Fibroblast of lung (primary cell): ENCODE results near the gene TLN1. TPM values are rescaled to one million over a fixed set of nuclear protein-coding genes. Genes with fewer than 3 reads are reported as not detected.

ENCODE experiments used
- DNase-seq, 2 donors: peaks; one replicate each; pipeline versions ENCODE4 v3.0.0 to v3.0.0-alpha.2; 2010; ENCODE audit warnings: low read depth in 2 of 2
- H2AFZ ChIP-seq: 2 replicates; pipeline ENCODE4 v1.5.1; 2012; ENCODE audit warnings: low read length, control low read depth, inconsistent platforms
- H3K27ac ChIP-seq: 2 replicates; pipeline ENCODE4 v1.5.1; 2011; ENCODE audit warnings: low read length, control low read depth; ENCODE audit not compliant: insufficient read depth
- H3K27me3 ChIP-seq: 2 replicates; pipeline ENCODE4 v1.5.1; 2011; ENCODE audit warnings: mild to moderate bottlenecking, low read length; ENCODE audit not compliant: control insufficient read depth, insufficient read depth
- H3K36me3 ChIP-seq: 2 replicates; pipeline ENCODE4 v1.5.1; 2011; ENCODE audit warnings: low read length; ENCODE audit not compliant: control insufficient read depth, insufficient read depth
- H3K4me1 ChIP-seq: 2 replicates; pipeline ENCODE4 v1.5.1; 2011; ENCODE audit warnings: low read length; ENCODE audit not compliant: control insufficient read depth, insufficient read depth; ENCODE audit errors: extremely low read depth
- H3K4me2 ChIP-seq: 2 replicates; pipeline ENCODE4 v1.5.1; 2011; ENCODE audit warnings: low read length, control low read depth; ENCODE audit not compliant: insufficient read depth; ENCODE audit errors: extremely low read depth
- H3K4me3 ChIP-seq, 4 experiments: fragments of 200-600 bp in 1 of 4; sonication (generic) in 1 of 4; replicated peaks in 1 of 4; 2 replicates each; pipeline ENCODE4 v1.5.1; 2011 to 2016; ENCODE audit warnings: low read length in 4 of 4, low read depth in 3 of 4, mild to moderate bottlenecking in 3 of 4, control low read depth in 2 of 4, inconsistent platforms in 1 of 4, mixed read lengths in 1 of 4; ENCODE audit not compliant: insufficient read depth in 1 of 4; ENCODE audit errors: control extremely low read depth in 1 of 4
- H3K79me2 ChIP-seq: 2 replicates; pipeline ENCODE4 v1.5.1; 2012; ENCODE audit warnings: mild to moderate bottlenecking, low read length, inconsistent platforms; ENCODE audit not compliant: control insufficient read depth, insufficient read depth
- H3K9ac ChIP-seq: 2 replicates; pipeline ENCODE4 v1.5.1; 2011; ENCODE audit warnings: mild to moderate bottlenecking, low read length, control low read depth; ENCODE audit not compliant: insufficient read depth
- H3K9me3 ChIP-seq: 2 replicates; pipeline ENCODE4 v1.5.1; 2012; ENCODE audit warnings: low read depth, low read length; ENCODE audit not compliant: control insufficient read depth, insufficient read depth
- H4K20me1 ChIP-seq: 2 replicates; pipeline ENCODE4 v1.5.1; 2011; ENCODE audit warnings: low read length; ENCODE audit not compliant: control insufficient read depth, insufficient read depth; ENCODE audit errors: extremely low read depth
- CTCF ChIP-seq, 2 donors: IDR thresholded peaks in 1 of 2; conservative IDR thresholded peaks in 1 of 2; 1 replicate in 1 of 2; 2 replicates in 1 of 2; pipeline ENCODE4 v1.5.1; 2011 to 2012; ENCODE audit warnings: low read length in 2 of 2, control low read depth in 1 of 2, inconsistent platforms in 1 of 2, low read depth in 1 of 2, mild to moderate bottlenecking in 1 of 2
- EZH2 ChIP-seq: IDR thresholded peaks from 2 replicates; pipeline ENCODE4 v1.5.1; 2012; ENCODE audit warnings: low read length, control low read depth, mild to moderate bottlenecking; ENCODE audit errors: missing control alignments
- polyA plus RNA-seq, 2 donors: library from polyadenylated mRNA; depleted of rRNA in 1 of 2; stranded (reverse) in 1 of 2; unstranded in 1 of 2; fragments of >200 nt; gene quantifications; 2 replicates each; pipeline ENCODE4 v1.2.1, GENCODE V29; 2011 to 2012; ENCODE audit warnings: missing spikeins in 1 of 2
- total RNA-seq: library from RNA; depleted of rRNA; stranded (reverse); fragments of >200 nt; gene quantifications from 2 replicates; pipeline ENCODE4 v1.2.1, GENCODE V29; 2014

TLN1 gene
- total and polyA plus RNA-seq, 2 donors (not counting 1 experiment from before 2014, with no cell fraction given), result 214 to 405 TPM

- H4K20me1 ChIP-seq, result no peaks in the 10 kb centered on the region
- DNase-seq, result peak; percentile 54 to 62
- peaks cover 17% of the 10 kb centered on the region for H3K4me1 ChIP-seq
- no peak overlapping the region for H3K9ac ChIP-seq
- no peaks in the 10 kb centered on the region for H3K9me3 ChIP-seq
- H2AFZ ChIP-seq, result no peak overlapping the region
- peak overlapping the region; percentile 94 for H3K27ac ChIP-seq
- peaks cover 26% of the 10 kb centered on the region for H3K36me3 ChIP-seq
- H3K79me2 ChIP-seq, result peaks cover 82% of the 10 kb centered on the region
- H3K27me3 ChIP-seq, result no peaks in the 10 kb centered on the region
- H3K4me3 ChIP-seq, result peak overlapping the region in 3 of 4 experiments; percentile 95 to 99 (median 96)
- peak overlapping the region; percentile 100 for H3K4me2 ChIP-seq
- TF ChIP-seq CTCF (conservative IDR thresholded peaks at IDR 0.05 in 1 of 2, IDR thresholded peaks at IDR 0.05 in 1 of 2; ENCODE audit: low read depth in 1 of 2, low read length in 2 of 2) (peak; percentile 6 to 19), EZH2 (no peak)
Observed at GRCh38 chr9:35726931-35727330, 5.1 kb downstream of the TLN1 start.

GRCh38 chr9:35725362-35725761 lies 6.6 kb downstream of the TLN1 start:
- Histone ChIP-seq H3K4me2 (no peak overlapping the region), H4K20me1 (no peaks in the 10 kb centered on the region)

GRCh38 chr9:35723908-35724307 lies 8.1 kb downstream of the TLN1 start:
- Histone ChIP-seq H3K4me3 (no peak overlapping the region), H3K9ac (no peak overlapping the region), H2AFZ (no peak overlapping the region), H3K79me2 (peaks cover 65% of the 10 kb centered on the region), H3K27me3 (no peaks in the 10 kb centered on the region), H3K4me2 (no peak overlapping the region), H3K36me3 (peaks cover 50% of the 10 kb centered on the region), H3K4me1 (peaks cover 12% of the 10 kb centered on the region), H3K27ac (no peak overlapping the region), H3K9me3 (no peaks in the 10 kb centered on the region), H4K20me1 (no peaks in the 10 kb centered on the region)
- DNase-seq, result no peak
- TF ChIP-seq EZH2 (no peak), CTCF (conservative IDR thresholded peaks at IDR 0.05 in 1 of 2, IDR thresholded peaks at IDR 0.05 in 1 of 2; ENCODE audit: low read depth in 1 of 2, low read length in 2 of 2) (no peak)

More at GRCh38 chr9:35725362-35725761, 6.6 kb downstream of the TLN1 start:
- Histone ChIP-seq H3K36me3 (peaks cover 39% of the 10 kb centered on the region), H3K4me1 (peaks cover 14% of the 10 kb centered on the region), H3K9me3 (no peaks in the 10 kb centered on the region), H3K27me3 (no peaks in the 10 kb centered on the region), H3K79me2 (peaks cover 77% of the 10 kb centered on the region), H3K27ac (no peak overlapping the region), H2AFZ (no peak overlapping the region), H3K9ac (no peak overlapping the region), H3K4me3 (no peak overlapping the region)
- DNase-seq, result no peak
- no peak for TF ChIP-seq EZH2
- no peak for TF ChIP-seq CTCF (conservative IDR thresholded peaks at IDR 0.05 in 1 of 2, IDR thresholded peaks at IDR 0.05 in 1 of 2; ENCODE audit: low read depth in 1 of 2, low read length in 2 of 2)
